DMS53 (cell line): ENCODE data around the gene MOCOS.
A peak's percentile ranks its signal among the peaks of the same experiment; 100 is the strongest.
"Not testable (repeated sequence)": the region's sequence is repeated elsewhere in the genome, so short reads cannot be mapped to it uniquely, and the experiment has no call there.

Experiments used
- DNase-seq: peaks from one replicate; lab custom pipeline; 2025; lab: John Stamatoyannopoulos, UW

MOCOS gene

GRCh38 chr18:36200354-36200771 lies 13.1 kb downstream of the MOCOS start:
- DNase-seq: no peak

DNA sequence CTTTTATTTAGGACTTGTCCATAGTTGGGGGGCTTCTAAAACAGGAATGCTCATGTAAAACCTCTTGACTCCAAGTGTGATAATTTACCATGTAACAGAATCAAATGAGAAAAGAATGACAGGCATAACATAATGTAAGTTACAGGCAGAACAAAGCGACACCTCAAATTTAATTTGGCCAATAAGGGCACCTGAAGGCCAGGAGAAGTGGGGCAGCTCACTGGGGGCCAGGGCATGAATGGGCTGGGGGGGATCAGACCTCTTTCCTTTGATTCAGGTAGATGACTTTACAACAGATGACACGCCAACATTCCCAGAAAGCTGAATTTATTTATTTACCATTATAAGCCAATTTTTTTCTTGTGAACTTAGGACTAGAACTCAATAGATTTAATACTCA lies 14.5 kb downstream of the MOCOS start:
- no peak for DNase-seq

- DNase-seq: no peak
Observed at GRCh38 chr18:36203360-36203895, 16.1 kb downstream of the MOCOS start.

GRCh38 chr18:36205166-36205565 lies 17.9 kb downstream of the MOCOS start:
- DNase-seq: no peak

- DNase-seq: no peak
Observed at GRCh38 chr18:36207303-36207702, 20.0 kb downstream of the MOCOS start.

DNA sequence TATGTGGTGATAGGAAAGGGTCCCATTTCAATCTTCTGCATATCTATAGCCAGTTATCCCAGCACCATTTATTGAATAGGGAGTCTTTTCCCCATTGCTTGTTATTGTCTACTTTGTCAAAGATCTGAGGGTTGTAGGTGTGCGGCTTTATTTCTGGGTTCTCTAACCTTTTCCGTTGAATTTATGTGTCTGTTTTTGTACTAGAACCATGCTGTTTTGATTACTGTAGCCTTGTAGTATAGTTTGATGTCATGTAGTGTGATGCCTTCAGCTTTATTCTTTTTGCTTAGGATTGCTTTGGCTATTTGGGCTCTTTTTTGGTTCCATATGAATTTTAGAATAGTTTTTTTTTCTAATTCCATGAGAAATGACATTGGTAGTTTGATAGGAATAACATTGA lies 20.7 kb downstream of the MOCOS start:
- not testable (repeated sequence) for DNase-seq

DNA sequence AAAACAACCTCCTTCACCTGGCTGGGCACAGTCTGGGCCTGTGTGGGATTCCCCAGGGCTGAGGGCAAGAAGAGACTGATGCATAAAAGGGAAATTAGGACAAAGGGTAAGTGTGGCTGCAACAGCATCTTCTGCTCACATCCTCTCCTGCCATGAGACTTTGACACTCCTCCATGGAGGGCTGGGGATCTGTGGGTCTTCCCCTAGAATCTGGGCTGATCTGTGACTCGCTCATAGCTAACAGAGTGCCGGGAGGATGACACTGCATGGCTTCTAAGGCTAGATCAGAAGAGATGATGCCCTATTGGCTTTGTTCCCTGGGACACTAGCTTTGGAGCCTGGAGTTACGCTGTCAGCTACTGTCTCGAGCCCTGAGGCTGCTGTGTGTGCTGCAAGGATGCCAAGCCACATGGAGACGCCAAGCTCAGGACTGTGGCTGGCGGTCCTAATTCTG lies 24.3 kb downstream of the MOCOS start:
- no peak for DNase-seq

GRCh38 chr18:36212301-36213171 lies 25.2 kb downstream of the MOCOS start:
- no peak for DNase-seq

DNA sequence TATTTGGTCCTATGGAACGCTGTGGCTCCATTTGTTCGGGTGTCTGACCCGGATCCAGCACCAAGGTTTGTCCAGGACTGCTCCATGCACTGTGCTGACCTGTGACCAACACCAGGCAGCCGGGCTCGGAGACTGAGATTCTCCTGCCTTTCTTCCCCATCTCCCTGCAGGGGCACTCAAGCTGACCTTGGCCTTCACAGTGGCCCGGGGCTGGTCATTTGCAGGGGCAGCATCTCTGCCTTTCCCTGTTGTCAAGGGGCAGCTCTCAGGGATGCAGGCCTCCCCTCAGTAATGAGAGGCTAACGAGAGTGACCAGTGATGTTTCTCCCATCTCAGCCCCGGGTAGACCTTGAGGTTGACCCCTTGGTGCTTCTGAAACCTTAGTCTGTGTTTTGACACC lies 27.5 kb downstream of the MOCOS start:
- DNase-seq: no peak

- DNase-seq: no peak
Observed at GRCh38 chr18:36215577-36215976, 28.3 kb downstream of the MOCOS start.

- DNase-seq: no peak
Observed at GRCh38 chr18:36217348-36217747, 30.1 kb downstream of the MOCOS start.

GRCh38 chr18:36229188-36229587 lies 41.9 kb downstream of the MOCOS start:
- peak; percentile 6 for DNase-seq

DNA sequence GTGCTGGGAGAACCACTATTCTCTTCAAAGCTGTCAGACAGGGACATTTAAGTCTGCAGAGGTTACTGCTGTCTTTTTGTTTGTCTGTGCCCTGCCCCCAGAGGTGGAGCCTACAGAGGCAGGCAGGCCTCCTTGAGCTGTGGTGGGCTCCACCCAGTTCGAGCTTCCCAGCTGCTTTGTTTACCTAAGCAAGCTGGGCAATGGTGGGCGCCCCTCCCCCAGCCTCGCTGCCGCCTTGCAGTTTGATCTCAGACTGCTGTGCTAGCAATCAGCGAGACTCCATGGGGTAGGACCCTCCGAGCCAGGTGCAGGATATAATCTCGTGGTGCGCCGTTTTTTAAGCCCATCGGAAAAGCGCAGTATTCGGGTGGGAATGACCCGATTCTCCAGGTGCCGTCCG lies 53.2 kb downstream of the MOCOS start:
- not testable (repeated sequence) for DNase-seq

DNA sequence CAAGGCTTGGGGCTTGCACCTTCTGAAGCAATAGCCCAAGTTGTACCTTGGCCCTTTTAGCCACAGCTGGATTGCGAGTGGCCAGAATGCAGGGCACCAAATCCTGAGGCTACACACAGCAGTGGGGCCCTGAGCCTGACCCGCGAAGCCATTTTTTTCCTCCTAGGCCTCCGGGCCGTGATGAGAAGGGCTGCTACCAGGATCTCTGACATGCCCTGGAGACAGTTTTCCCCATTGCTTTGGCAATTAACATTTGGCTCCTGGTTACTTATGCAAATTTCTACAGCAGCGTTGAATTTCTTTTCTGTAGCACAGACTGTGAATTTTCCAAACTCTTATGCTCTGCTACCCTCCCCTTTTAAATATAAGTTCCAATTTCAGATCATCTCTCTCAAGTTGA lies 54.5 kb downstream of the MOCOS start:
- no peak for DNase-seq

DNA sequence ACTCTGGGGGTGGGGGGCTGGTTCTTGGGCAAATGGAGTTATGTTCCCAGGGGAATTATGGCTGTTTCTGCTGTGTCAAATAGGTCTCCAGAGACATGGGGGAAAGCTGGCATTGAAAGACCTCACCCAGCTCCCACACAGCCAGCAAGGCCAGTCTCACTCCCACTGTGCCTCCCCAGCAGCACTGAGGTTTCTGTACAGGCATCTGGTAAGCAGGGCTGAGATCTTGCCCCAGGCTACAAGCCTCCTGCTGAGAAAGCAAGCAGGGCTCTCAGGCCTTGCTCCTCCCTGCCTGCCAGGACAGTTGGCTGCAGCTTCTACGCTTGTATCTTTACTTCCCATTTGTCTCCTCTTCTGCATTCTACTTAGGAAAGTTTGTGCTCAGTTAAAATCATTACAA lies 59.7 kb downstream of the MOCOS start:
- no peak for DNase-seq

GRCh38 chr18:36249392-36249791 lies 62.1 kb downstream of the MOCOS start:
- DNase-seq: peak; percentile 36

DNA sequence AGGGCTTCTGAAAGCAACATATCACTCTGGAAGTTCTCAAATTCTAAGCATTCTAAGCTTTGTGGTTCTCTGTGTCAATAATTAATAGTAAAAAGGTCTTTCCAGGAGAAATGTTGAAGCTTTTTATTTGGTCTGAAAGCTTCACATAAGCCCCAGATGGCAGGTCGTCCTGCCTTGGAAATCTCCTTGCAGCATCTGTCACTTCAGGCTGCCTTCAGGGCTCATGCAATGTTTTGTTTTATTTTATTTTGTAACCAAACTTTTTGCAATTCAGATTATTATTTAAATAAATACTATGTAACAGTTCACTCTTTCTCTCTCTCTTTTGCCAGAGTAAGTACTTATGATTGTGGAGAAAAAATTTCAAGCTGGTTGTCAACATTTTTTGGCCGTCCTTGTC lies 63.5 kb downstream of the MOCOS start:
- no peak for DNase-seq

- no peak for DNase-seq
Observed at GRCh38 chr18:36255072-36255698, 67.9 kb downstream of the MOCOS start.

- no peak for DNase-seq
Observed at GRCh38 chr18:36256094-36256493, 68.8 kb downstream of the MOCOS start.

- no peak for DNase-seq
Observed at GRCh38 chr18:36262971-36263370, 75.7 kb downstream of the MOCOS start.

DNA sequence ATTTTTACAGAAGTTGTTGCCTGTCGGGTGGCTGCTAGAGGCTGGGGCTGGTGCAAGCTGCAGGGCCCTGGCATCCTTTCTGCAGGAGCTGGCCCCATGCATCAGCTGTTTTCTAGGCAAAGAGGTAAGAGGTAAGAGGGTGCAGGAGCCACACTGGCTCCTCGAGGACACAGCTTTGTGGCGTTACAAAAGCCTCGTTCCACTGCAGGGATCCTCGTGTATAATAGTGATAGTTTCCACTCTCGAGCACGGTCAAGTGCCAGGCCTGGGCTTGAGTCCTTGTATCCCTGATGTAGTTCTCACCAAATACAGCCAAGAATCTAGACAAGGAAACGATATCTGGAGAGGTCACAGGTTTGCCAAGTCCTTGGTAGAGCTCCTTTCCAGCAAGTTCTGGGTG lies 77.0 kb downstream of the MOCOS start:
- no peak for DNase-seq

GRCh38 chr18:36265015-36265414 lies 77.7 kb downstream of the MOCOS start:
- DNase-seq: no peak

GRCh38 chr18:36269157-36269556 lies 81.9 kb downstream of the MOCOS start:
- no peak for DNase-seq
